Upper lobe of left lung (tissue), 4 donors: Measurements from ENCODE around the gene POU5F2.

ENCODE experiments used
- POLR2AphosphoS5 ChIP-seq, 2 donors: sonication (generic); formaldehyde crosslinking; IDR thresholded peaks; one replicate each; pipeline ENCODE4 v1.5.1; 2017; ENCODE audit warnings: antibody characterized with exemption in 2 of 2
- TF ChIP-seq, protein P1 (sequence below), 6 experiments: fragments of 450-650 bp in 4 of 6; fragments of 200-600 bp in 2 of 6; sonication (generic) in 2 of 6; IDR thresholded peaks; one replicate each; pipeline ENCODE4 v1.5.1; 2016 to 2019; ENCODE audit warnings: antibody characterized with exemption in 6 of 6

DNA sequence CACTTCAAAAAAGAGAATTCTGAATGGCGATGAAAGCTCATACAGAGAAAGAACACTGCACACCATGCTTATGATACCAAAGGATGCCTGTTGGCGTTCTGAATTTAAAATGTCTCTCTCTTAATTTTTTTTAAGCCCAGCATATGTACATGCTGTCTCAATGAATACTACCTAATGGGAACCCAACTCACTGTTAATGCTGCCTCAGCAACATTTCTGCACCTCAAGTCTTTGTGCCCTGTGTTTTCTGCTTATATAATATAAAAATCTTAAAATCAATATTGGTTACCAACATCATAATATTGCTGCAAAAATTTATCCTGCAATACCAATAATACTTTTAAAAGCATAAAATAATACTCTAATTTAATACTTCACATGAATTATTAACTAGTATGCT lies 44.1 kb upstream of the POU5F2 start:
- TF ChIP-seq POLR2AphosphoS5 (IDR thresholded peaks at IDR 0.05): no peak
- TF ChIP-seq, protein P1, sequence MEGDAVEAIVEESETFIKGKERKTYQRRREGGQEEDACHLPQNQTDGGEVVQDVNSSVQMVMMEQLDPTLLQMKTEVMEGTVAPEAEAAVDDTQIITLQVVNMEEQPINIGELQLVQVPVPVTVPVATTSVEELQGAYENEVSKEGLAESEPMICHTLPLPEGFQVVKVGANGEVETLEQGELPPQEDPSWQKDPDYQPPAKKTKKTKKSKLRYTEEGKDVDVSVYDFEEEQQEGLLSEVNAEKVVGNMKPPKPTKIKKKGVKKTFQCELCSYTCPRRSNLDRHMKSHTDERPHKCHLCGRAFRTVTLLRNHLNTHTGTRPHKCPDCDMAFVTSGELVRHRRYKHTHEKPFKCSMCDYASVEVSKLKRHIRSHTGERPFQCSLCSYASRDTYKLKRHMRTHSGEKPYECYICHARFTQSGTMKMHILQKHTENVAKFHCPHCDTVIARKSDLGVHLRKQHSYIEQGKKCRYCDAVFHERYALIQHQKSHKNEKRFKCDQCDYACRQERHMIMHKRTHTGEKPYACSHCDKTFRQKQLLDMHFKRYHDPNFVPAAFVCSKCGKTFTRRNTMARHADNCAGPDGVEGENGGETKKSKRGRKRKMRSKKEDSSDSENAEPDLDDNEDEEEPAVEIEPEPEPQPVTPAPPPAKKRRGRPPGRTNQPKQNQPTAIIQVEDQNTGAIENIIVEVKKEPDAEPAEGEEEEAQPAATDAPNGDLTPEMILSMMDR (IDR thresholded peaks at IDR 0.05): no peak
